PFSK-1 (cell line): ENCODE results near the gene SERPINI1.

Experiments
- FOXP2 ChIP-seq: optimal IDR thresholded peaks from 2 replicates; pipeline ENCODE3; 2011; ENCODE audit warnings: borderline replicate concordance, control low read depth, inconsistent platforms; ENCODE audit not compliant: insufficient read depth; ENCODE audit errors: extremely low read length, extremely low read depth
- POLR2AphosphoS5 ChIP-seq: IDR thresholded peaks from 2 replicates; pipeline ENCODE4 v1.6.1; 2012; ENCODE audit warnings: low read depth, mild to moderate bottlenecking, control low read depth, low read length, moderate library complexity
- SIN3A ChIP-seq: IDR thresholded peaks from 2 replicates; pipeline ENCODE4 v1.6.1; 2012; ENCODE audit warnings: mild to moderate bottlenecking, low read length, moderate library complexity, borderline replicate concordance; ENCODE audit not compliant: insufficient read depth
- TAF1 ChIP-seq: IDR thresholded peaks from 2 replicates; pipeline ENCODE4 v1.6.1; 2012; ENCODE audit warnings: low read length, control low read depth, borderline replicate concordance; ENCODE audit not compliant: insufficient read depth
- TF ChIP-seq, protein P1 (sequence below), 2 experiments: IDR thresholded peaks; 2 replicates each; pipeline versions ENCODE4 v1.6.1 to v1.8.0; 2011 to 2012; ENCODE audit warnings: low read depth in 2 of 2, low read length in 2 of 2, control low read depth in 1 of 2, inconsistent platforms in 1 of 2, mild to moderate bottlenecking in 1 of 2, moderate library complexity in 1 of 2; ENCODE audit not compliant: insufficient read depth in 1 of 2

Gene SERPINI1

DNA sequence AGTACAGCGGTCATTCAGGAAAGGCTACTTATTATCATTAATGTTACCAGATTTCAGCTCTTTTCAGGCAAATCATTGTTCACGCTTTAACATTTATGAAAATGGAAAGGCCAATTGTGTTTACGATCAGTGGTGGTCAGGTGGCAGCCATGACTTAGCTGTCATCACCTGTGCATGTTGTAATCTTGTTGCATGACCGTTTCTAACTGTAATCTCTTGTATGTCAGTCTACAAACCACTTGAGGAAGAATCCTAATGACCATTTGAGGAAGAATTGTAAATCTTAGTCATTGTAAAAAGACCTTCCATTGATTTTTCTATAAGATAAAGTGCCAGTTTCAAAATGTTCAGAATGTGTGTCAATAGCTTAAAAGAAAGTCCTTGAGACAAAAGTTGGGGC is 100.4 kb downstream of the SERPINI1 start:
- TF ChIP-seq POLR2AphosphoS5 (no peak), SIN3A (no peak), FOXP2 (no peak), TAF1 (no peak)
- TF ChIP-seq, protein P1, sequence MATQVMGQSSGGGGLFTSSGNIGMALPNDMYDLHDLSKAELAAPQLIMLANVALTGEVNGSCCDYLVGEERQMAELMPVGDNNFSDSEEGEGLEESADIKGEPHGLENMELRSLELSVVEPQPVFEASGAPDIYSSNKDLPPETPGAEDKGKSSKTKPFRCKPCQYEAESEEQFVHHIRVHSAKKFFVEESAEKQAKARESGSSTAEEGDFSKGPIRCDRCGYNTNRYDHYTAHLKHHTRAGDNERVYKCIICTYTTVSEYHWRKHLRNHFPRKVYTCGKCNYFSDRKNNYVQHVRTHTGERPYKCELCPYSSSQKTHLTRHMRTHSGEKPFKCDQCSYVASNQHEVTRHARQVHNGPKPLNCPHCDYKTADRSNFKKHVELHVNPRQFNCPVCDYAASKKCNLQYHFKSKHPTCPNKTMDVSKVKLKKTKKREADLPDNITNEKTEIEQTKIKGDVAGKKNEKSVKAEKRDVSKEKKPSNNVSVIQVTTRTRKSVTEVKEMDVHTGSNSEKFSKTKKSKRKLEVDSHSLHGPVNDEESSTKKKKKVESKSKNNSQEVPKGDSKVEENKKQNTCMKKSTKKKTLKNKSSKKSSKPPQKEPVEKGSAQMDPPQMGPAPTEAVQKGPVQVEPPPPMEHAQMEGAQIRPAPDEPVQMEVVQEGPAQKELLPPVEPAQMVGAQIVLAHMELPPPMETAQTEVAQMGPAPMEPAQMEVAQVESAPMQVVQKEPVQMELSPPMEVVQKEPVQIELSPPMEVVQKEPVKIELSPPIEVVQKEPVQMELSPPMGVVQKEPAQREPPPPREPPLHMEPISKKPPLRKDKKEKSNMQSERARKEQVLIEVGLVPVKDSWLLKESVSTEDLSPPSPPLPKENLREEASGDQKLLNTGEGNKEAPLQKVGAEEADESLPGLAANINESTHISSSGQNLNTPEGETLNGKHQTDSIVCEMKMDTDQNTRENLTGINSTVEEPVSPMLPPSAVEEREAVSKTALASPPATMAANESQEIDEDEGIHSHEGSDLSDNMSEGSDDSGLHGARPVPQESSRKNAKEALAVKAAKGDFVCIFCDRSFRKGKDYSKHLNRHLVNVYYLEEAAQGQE (IDR thresholded peaks at IDR 0.05; ENCODE audit: insufficient read depth in 1 of 2, low read depth in 2 of 2, low read length in 2 of 2) = no peak

DNA sequence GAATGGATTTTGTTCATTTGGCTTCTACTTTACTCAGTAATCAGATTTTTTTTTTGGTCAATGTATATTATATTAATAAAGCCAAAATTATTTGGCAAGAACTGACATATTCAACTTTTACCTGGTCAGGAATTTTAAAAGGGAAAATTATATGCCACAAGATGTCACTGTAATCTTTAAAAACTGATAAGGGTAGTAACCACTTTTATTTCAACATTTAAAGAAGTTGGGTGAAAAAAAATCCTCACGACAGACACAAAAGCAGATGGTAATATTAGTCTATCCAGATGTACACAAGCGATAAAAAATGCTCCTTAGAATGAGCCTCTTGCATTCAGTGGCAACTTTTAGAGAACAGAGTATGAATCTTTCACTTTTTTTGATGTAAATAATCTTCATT is 101.9 kb downstream of the SERPINI1 start:
- no peak for TF ChIP-seq TAF1
- TF ChIP-seq FOXP2 = no peak
- TF ChIP-seq, protein P1 (IDR thresholded peaks at IDR 0.05; ENCODE audit: insufficient read depth in 1 of 2, low read depth in 2 of 2, low read length in 2 of 2) = no peak
- TF ChIP-seq POLR2AphosphoS5 = no peak
- no peak for TF ChIP-seq SIN3A

DNA sequence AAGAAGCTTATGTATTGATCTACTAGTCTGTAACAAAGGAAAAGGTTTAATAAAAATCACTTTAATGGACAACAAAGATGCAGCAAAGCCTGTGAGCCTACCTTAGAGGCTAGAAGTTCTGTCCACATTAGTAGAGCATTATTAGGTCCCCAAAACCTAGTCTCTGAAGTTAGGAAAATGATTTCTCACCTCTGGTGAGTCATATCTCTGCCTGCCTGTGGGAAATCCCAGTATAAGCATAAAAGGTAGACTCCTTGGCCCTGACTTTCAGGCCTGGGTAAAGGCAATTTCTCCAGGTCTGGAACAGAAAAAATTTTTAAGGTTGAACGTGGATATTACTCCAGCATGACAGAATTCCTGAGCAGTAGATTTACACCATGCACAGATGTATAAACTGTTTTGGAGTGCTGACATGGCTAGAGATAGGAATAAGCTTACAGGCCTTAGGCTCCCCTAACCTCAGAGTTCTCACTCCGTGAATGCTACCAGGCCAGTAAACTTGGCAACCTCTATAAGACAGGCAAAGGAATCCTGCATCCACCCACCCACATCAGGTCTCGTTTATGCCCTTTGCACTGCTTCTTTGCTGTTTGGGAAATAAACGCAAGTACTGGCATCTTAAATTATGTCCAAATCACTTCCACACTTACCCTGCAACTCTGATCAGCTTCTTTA is 104.1 kb downstream of the SERPINI1 start:
- TF ChIP-seq FOXP2 (no peak), POLR2AphosphoS5 (no peak), TAF1 (no peak), SIN3A (no peak)
- TF ChIP-seq, protein P1 (IDR thresholded peaks at IDR 0.05; ENCODE audit: insufficient read depth in 1 of 2, low read depth in 2 of 2, low read length in 2 of 2) = no peak

DNA sequence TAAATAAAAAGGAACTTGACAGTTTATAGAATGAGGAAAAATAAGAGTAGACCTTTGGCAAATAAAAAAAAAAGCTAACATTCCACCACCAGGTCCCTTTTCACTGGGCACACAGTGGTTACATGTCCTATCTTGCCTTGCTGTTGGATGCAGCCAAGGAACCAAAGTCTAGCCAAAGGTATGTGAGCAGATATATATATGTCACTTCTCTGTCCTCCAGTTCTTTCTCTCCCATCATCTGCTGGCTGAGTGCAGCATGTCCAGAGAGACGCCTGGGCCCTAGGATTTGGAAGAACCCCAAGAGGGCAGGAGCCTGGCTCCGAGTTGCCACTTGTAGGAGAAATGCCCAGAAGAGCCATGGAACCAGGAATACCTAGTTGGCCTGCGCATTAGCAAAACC is 104.7 kb downstream of the SERPINI1 start:
- no peak for TF ChIP-seq POLR2AphosphoS5

DNA sequence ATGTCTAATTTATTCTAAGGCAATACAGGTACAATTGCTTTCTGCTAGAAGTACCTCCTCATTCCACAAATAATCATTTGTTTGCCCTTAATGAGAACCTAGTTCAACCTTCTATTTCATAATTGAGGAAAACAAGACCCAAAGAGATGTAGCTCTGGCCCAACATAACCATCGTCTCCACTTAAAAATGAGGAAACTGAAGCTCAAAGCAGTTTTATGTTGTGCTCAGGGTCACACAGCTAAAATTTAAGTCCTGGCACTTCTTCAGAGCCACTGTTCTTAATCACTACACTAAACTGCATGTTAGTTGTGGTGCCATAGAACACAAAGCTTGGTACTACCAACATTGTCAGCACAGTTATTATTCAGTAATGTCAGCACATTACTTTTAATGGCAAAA is 108.0 kb downstream of the SERPINI1 start:
- TF ChIP-seq SIN3A = no peak
- TF ChIP-seq FOXP2 = no peak
- TF ChIP-seq TAF1 = no peak
- TF ChIP-seq POLR2AphosphoS5 = no peak
- TF ChIP-seq, protein P1 (IDR thresholded peaks at IDR 0.05; ENCODE audit: insufficient read depth in 1 of 2, low read depth in 2 of 2, low read length in 2 of 2) = no peak
